CD4-positive, alpha-beta T cell treated with Interleukin-21 for 1 hour (primary cell): ENCODE data around the gene B3GALT6.
"Not testable (repeated sequence)": the region's sequence is repeated elsewhere in the genome, so short reads cannot be mapped to it uniquely, and the experiment has no call there.

Experiments used
- DNase-seq: peaks from one replicate; pipeline ENCODE4 v3.0.0-alpha.2; 2020

B3GALT6 gene

DNA sequence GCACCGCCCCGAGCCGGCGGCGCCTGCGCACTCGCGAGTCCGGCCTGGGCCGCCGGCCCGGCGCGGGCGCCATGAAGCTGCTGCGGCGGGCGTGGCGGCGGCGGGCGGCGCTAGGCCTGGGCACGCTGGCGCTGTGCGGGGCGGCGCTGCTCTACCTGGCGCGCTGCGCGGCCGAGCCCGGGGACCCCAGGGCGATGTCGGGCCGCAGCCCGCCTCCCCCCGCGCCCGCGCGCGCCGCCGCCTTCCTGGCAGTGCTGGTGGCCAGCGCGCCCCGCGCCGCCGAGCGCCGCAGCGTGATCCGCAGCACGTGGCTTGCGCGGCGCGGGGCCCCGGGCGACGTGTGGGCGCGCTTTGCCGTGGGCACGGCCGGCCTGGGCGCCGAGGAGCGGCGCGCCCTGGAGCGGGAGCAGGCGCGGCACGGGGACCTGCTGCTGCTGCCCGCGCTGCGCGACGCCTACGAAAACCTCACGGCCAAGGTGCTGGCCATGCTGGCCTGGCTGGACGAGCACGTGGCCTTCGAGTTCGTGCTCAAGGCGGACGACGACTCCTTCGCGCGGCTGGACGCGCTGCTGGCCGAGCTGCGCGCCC, at the start of gene B3GALT6:
B3GALT6 (plus strand) TSS at position 30 of the 588 bp plus-strand sequence; CDS start at position 72, 42 bp downstream.
- no peak for DNase-seq

DNA sequence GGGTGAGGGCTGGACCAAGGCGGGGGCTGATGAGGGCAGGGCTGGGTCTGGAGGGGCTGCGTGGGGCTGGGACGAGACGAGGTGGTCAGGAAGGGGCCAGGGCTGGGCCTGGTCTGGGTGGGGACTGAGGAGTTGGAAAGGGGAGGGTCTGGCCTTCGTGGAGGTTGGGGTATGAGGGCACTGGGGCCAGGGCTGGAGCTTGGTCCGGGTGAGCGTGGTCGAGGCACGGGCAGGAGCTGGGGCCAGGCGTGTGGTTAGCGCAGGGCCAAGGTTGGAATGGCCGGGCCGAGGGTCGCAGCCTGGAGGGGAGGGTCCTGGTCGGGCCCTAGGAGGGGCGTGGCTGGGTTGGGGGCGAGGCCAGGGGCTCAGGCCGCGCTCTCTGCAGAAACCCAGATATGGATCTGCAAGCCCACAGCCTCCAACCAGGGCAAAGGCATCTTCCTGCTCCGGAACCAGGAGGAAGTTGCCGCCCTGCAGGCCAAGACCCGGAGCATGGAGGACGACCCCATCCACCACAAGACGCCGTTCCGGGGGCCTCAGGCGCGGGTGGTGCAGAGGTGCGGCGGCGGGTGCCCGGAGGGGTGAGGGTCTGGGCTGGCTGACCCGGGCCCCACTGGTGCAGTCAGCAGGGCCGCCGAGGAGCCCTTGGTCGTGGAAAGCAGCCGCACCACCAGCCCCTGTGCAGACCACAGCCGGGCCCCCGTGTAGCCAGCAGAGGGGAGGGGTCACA, 49.4 kb upstream of the B3GALT6 start:
- no peak for DNase-seq

DNA sequence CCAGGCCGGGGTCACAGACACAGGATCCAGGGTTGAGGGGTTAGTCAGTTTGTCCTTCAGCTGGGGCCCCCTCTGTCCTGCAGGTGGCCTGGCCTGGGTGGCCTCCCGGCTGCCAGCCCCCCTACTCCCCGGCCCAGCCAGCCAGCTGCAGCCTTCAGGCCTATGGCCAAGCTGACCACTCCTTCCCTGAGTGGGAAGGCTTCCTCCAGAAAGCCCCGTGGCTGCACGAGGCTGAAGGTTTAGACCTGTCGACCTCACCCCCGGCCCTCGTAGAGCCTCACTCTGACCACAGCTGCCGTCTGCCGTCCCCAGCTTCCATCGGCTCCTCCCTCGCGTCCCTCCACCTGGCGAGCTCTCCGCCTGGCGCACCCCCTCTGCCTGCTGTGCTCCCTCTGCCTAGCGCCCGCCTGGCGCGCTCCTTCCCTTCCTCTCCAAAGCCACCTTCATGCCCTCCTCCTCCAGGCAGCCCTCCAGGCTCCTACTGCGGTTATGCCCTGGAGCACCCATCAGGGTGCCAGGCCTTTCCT, 48.8 kb upstream of the B3GALT6 start:
- DNase-seq = no peak

DNA sequence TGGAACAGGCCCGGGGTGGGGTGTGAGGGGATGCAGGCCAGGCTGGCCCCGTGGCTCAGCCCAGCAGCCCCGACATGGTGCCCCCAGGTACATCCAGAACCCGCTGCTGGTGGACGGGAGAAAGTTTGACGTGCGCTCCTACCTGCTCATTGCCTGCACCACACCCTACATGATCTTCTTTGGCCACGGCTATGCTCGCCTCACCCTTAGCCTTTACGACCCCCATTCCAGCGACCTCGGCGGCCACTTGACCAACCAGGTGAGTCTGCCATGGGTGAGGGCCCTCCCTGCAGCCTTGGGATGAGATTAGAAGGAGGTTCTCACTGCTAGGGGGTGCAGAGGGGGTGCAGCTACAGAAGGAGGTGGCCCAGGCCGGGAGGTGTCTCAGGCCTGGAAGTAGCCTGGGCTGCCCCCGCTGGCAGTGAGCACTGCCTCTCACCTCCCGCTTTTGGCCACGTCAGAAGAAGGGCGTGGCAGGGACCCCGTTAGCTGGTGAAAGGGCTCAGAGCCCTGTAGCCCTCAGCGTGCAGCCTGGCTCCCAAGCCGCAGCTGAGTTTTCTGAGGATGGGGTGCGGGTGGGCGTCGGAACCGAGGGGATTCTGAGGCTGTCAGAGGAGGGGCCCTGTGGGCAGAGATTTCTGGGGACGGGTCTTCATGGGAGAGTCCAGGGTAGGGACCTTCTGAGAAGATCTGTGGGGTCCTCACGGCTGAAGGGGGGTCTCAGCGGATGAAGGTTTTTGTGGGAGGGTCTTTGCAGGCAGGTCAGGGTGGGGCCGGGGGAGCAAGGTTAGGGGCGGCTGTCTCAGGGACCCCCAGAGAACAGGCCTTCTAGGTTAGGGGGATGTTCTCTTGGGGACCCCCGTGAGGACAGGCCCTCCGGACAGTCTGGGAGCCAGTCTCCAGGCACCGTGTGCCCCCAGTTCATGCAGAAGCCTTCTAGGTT, 47.9 kb upstream of the B3GALT6 start:
- no peak for DNase-seq

DNA sequence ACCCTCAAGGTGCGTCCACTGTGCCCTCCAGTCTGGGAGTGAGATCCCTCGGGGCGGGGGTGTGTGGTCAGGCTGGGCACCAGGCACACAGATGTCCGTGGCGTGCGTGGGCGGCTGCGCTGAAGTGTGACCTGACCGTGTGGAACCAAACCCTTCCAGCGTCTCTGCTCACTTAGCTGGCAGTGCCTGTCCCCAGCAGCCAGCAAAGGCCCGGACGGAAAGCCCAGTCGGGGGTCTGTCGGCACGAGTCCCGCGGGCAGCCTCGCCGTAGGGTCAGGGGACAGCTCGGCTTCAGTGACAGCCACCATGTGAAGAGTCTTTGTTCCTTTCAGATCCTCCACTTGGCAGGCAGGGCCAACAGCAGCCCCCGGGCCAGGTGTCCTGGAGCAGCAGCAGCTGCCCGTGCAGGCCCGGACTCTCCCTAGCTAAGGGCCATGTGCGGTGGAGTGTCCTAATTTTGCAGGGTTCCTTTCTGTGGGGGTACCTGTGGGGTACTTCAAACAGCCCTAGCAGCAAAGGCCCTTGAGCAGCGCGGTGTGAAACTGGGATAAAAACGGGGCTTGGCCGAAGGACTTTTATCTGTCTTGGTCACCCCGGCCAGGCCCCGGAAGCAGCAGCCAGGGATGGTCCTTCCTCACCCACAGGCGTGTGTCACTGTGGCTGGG, 46.8 kb upstream of the B3GALT6 start:
- no peak for DNase-seq

DNA sequence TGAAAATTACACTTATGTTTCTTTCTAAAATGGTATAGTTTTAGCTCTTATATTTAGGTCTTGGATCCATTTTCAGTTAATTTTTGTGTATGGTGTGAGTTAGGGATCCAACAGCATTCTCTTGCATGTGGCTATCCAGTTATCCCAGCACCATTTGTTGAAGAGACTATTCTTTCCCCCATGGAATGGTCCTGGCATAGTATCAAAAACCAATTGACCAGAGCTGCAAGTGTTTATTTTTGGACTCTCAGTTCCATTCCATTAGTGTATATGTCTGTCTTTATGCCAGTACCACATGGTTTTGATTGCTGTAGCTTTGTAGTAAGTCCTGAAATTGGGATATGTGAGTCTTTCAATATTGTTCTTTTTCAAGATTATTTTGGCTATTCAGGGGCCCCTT, 44.1 kb upstream of the B3GALT6 start:
- DNase-seq = no peak

DNA sequence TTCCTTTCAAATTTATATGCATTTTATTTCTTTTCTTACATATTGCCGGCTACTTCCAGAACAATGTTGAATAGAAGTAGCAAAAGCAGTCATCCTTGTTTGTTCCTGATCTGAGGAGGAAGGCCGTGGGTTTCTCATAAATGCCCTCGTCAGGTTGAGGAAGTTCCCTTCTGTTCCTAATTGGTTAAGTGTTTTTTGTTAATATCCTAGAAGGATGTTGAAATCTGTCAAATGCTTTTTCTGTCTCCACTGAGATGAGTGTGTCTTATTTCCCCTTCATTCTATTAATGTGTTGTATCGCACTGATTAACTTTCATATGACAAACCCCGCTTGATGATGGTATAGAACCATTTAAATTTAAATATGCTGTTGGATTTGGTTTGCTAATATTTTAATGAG, 42.9 kb upstream of the B3GALT6 start:
- DNase-seq = no peak

DNA sequence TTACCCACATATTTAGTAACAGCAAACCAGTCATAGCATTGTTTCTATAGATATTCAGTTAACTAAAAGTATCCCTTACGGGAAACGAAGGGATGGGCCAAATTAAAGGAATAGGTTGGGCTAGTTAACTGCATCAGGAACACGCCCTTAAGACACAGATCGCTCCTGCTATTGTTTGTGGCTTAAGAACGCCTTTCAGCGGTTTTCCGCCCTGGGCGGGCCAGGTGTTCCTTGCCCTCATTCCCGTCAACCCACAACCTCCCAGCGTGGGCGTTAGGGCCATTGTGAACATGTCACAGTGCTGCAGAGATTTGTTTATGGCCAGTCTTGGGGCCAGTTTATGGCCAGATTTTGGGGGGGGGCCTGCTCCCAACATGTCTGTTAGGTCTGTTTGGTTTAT, 40.3 kb upstream of the B3GALT6 start:
- no peak for DNase-seq

DNA sequence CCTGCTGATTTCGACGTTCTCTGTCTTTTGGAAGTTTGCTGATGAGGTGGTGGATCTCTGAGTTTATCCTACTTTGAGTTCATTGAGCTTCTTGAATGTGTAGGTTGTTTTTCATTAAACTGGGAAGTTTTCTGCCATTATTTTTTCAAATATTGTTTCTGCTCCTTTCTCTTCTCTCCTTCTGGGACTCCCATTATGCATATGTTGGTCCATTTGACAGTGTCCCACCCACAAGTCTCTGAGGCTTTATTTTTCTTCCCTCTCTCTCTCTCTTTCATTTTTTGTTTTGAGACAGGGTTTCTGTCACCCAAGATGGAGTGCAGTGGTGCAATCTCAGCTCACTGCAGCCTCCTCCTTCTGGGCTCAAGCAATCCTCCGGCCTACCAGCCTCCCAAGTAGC, 37.3 kb upstream of the B3GALT6 start:
- DNase-seq = no peak

DNA sequence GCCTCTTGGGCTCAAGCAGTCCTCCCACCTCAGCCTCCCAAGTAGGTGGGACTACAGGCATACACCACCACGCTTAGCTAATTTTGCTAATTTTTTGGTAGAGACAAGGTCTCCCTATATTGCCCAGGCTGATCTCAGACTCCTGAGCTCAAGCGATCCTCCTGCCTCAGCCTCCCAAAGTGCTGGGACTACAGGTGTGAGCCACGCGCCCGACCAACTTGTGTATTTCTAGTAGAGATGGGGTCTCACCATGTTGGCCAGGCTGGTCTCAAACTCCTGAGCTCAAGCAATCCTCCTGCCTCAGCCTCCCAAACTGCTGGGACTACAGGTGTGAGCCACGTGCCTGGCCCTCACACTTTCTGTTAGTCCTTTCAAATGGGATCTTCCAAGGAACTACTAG, 36.3 kb upstream of the B3GALT6 start:
- DNase-seq = not testable (repeated sequence)

DNA sequence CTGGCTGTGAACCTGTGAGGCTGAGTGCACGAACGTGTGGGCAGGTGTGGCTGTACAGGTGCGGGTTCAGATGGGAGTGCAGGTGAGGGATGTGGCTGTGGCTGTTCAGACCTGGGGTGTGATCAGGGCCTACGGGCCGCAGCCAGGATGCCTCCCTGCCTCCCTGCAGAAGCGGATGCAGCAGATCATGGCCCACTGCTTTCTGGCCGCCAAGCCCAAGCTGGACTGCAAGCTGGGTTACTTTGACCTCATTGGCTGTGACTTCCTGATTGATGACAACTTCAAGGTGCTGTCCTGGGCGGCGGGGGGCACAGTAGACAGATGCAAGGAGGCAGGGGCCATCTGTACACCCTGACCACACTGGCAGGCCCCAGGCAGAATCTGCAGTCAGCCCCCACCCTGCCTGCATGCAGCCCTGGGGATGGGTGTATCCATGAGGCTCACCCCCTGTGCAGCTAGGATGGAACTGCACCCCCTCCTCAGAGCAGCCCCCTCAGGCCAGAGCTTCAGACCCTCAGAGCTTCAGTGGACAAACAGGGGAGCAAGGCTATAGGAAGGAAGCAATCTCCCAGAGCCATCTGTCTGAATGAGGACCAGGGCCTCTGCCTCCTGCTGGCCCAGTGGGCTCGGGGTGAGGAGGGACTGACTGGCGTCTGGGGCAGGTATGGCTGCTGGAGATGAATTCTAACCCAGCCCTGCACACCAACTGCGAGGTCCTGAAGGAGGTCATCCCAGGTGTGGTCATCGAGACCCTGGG, 35.4 kb upstream of the B3GALT6 start:
- no peak for DNase-seq

DNA sequence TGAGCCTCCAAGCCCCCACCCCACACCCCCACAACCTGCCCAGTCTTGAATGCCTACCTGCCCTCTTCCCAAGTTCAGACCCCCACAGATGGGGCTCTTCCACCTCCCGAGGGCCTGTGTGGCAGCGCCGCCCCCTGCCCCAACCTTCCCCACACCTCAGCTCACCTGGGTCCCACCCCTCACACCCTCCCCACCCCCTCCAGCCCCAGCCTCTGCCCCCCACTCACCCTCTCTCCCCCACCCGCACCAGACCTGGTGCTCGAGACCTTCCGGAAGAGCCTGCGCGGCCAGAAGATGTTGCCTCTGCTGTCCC, 34.9 kb upstream of the B3GALT6 start:
- no peak for DNase-seq

DNA sequence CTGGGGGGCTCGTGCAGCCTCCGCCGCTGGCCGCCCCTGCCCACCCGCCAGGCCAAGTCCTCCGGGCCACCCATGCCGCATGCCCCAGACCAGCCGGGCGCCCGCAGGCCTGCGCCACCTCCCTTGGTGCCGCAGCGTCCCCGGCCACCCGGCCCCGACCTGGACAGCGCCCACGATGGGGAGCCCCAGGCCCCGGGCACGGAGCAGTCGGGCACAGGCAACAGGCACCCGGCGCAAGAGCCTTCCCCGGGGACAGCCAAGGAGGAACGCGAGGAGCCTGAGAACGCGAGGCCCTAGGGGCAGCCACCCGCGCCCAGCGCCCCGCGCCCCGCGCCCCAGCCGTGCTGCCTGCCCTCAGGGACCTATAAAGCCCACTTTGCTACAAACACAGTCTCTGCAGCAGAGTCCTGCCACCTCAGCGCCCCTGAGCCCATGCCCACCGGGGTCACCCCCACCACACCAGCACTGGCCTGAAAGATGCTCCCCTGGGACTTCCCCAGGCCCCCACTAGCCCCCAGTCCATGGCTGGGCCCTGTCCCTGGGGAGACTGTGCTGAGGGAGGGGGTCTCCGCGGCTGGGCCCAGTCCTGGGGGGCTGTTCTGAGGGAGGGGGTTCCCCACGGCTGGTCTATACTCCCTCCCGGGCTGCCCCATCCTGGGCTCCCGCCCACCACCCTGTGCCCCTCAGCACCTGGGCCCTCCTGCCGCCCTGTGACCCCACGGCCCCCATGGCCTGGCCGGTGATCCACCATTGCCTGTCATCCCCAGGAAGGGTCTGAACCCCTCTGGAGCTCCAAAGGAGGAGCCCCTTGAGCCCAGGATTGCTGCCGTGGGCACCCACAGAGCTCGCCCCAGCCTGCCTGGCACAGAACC, 34.2 kb upstream of the B3GALT6 start:
- DNase-seq = no peak

DNA sequence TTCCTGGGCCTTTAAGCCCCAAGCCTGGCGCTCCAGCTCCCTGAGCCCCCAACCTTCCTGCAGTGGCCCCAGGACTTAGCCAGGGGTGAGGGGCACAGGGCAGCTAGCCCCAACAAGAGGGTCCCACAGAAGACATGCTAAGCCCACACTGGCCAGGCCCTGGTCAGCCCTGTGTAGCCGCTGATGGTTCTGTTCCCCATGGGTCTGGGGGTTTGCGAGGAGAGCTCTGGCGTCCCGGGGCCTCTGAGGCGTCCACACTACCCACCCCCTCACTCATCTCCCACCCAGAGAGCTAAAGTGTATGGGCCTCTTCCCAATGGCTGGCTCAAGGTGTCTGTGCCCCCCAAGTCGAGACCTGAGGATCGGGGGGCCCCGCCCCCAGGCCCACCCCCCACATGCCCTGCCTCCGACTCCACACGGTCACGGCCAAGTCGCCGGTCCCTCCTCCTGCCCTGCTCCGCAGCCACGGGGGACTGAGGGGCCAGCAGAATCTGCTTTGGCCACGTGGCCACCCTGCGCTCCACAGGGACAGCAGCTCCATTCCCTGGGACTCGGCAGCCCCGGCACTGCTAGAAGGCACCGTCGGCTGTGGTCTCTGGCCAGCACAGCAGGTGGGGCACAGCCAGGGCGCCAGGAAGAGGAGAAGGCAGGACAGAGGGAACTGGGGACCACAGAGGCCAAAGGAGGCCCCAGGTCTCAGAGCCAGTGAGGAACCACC, 33.5 kb upstream of the B3GALT6 start:
- DNase-seq = no peak

DNA sequence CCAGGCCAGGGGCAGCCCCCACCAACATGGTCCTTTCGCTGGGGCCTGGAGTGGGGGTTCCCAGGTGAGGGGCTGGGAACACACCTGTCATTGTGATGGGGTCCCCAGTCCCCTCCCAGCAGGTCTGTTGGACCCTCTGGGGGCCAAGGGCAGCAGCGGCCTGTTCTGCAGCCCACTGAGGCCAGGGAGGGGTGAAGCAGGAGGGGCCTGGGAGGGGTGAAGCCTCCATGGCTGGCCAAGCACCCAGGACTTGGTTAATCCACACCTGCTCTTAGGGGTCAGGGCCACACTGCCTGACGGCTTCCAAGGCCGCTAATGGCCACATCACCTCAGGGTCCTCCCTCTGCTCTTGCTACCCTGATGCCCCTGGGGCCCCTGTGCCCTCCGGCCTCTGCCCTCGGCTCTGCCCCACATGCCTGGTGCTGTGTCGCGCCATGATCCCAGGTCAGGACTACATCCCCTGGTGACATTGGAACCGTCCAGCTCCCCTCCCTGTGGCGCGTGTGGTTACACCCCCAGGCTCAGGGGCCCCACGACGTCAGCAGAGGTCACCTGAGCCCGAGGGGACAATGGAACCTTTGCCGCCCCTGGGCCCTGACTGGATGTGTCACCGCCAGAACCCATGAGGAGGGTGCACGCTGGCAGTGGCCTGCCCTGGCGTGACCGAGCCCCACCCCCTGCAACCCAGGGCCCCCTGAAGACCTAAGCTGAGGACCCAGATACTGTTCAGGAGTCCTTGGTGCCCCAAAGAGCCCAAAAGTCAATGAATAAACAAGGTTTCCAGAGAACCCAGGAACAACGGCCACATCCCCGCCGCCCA, 32.7 kb upstream of the B3GALT6 start:
- no peak for DNase-seq

DNA sequence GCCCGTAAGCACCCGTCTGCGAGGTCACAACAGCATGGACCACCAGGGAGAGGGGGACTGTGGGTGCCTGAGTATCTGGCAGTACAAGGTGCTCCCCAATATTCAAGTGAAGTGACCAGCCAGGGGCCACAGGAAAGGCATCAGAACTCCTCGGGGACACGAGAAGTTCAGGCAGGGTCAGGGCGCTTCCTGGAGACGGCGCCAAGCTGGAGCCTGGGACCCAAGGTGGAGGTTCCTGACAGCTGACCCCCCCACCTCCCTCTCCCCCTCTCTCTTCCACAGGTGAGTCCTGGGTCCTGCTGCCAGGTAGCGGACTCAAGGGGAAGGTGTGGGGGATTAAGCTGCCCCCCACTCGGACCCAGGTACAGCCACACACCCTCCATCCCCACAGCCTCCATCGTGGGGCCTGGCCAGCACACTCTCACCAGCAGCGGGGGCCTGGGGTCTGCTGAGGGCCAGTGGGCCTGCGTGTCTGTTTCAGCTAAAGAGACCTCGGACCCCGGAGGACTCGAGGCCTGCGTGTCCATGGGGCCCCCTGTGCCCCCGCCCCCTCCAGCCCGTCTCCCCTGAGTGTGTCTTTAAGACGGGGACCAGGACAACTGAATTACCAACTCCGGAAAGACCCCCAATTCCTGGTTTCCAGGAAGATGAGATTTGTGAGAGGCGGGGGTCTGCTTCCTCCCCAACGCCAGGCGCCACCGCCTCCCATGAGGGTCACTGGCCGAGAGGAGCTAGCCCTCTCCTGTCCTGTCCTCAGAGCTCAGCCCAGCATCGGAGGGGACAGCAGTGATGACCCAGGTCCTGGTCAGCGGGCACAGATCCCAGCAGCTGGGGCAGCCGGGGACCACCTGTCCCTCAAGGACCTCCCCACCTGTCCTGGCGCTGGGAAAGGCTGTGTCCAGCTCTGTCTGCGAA, 31.8 kb upstream of the B3GALT6 start:
- DNase-seq = no peak

DNA sequence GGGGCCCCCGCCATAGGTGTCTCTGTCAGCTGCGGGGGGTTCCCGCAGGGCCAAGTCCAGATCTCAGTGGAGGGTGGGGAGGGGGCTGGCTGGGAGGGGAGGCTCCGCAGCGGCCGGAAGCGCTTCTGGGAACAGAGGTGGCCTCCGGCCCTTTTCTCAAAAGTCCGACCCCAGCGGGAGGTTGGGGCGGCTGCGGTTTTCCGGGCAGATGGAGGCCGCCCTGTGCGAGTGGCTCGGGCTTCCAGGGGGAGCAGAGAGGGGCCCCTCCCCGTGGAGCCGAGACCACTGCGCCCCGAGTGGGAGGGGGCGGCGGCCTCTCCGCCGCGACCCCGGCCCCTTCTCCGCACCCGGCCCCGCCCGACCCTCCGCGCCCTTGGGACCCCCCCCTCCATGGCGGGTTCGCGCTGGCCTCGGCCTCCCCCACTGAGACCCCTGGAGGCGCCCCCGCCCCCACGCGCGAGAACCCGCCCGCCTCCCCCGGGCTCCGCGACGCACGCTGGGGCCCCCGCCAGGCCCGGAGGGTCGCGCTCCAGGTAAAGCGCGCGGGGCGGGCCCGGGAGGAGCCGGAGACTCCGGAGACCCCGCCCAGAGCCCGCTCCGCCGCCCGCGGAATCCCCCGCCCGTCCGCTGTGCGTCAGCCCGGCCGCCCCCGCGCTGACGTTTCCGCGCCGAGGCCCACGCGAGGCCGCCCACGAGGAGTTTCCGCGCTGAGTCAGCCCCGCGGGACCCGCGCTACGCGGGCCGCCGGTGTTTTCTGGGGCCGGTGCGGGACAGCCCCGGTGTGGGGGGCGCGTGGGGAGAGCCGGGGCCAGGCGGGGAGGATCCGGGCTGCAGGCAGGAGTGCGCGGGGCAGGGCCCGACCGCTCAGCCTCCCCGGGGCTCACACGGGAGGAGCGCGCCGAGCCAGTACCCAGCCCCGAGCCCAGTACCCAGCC, 30.9 kb upstream of the B3GALT6 start:
- peak; percentile 91 for DNase-seq
